IMR-90 (cell line): Measurements from ENCODE around the gene TMEM200A. TPM values are rescaled to one million over a fixed set of nuclear protein-coding genes. Genes with fewer than 3 reads are reported as not detected.

Experiments used
- ATAC-seq: fragments of 200-7000 bp; cut with Tn5 transposase; 2 replicates; pipeline ENCODE4 v1.9.1; 2020; ENCODE audit warnings: low read depth, mild to moderate bottlenecking, moderate library complexity
- BruUV-seq: library from RNA; stranded (reverse); fragments of 400-500 nt; replicated peaks from 2 replicates; lab custom pipeline; 2021; lab: Mats Ljungman, UMichigan
- CTCF ChIA-PET: fragments of 300-600 bp; formaldehyde crosslinking; extraction: SDS; loops from one replicate; lab custom pipeline; 2021; ENCODE audit warnings: antibody characterized with exemption; lab: Yijun Ruan, JAX
- POLR2A ChIA-PET: fragments of 300-600 bp; sonication (Branson Sonifier 250); formaldehyde crosslinking; loops from one replicate; lab custom pipeline; 2022; ENCODE audit warnings: antibody characterized with exemption; ENCODE audit not compliant: unreplicated experiment; lab: Charles Lee
- DNase-seq: peaks from one replicate; pipeline ENCODE4 v3.0.0; 2013
- H2AFZ ChIP-seq: replicated peaks from 2 replicates; pipeline ENCODE3; 2013; ENCODE audit warnings: low read length, mild to moderate bottlenecking; ENCODE audit not compliant: poor library complexity
- H2AK5ac ChIP-seq: 2 replicates; pipeline ENCODE4 v1.6.1; 2013; ENCODE audit warnings: low read depth, low read length, inconsistent platforms
- H2AK9ac ChIP-seq: replicated peaks from 2 replicates; pipeline ENCODE3; 2013; ENCODE audit warnings: mild to moderate bottlenecking, low read depth, low read length, moderate library complexity; ENCODE audit not compliant: poor library complexity
- H2BK120ac ChIP-seq: 2 replicates; pipeline ENCODE4 v1.6.1; 2013; ENCODE audit warnings: low read depth, low read length, inconsistent platforms
- H2BK15ac ChIP-seq: 3 replicates; pipeline ENCODE4 v1.6.1; 2013; ENCODE audit warnings: low read depth, low read length, inconsistent platforms
- H2BK20ac ChIP-seq: 2 replicates; pipeline ENCODE4 v1.6.1; 2013; ENCODE audit warnings: low read depth, mild to moderate bottlenecking, inconsistent platforms, low read length, moderate library complexity
- H2BK5ac ChIP-seq: 2 replicates; pipeline ENCODE4 v1.6.1; 2013; ENCODE audit warnings: mild to moderate bottlenecking, low read depth, low read length, inconsistent platforms; ENCODE audit not compliant: poor library complexity, severe bottlenecking
- H3K14ac ChIP-seq: replicated peaks from 2 replicates; pipeline ENCODE4 v1.6.1; 2013; ENCODE audit warnings: low read depth, low read length, inconsistent platforms
- H3K18ac ChIP-seq: 2 replicates; pipeline ENCODE4 v1.6.1; 2013; ENCODE audit warnings: low read depth, low read length, control low read depth
- H3K23ac ChIP-seq: 2 replicates; pipeline ENCODE4 v1.6.1; 2013; ENCODE audit warnings: low read depth, low read length, inconsistent platforms
- H3K27ac ChIP-seq: 2 replicates; pipeline ENCODE4 v1.5.1; 2013; ENCODE audit warnings: mild to moderate bottlenecking, control low read depth, low read length; ENCODE audit not compliant: insufficient read depth
- H3K27me3 ChIP-seq: 2 replicates; pipeline ENCODE4 v1.6.1; 2013; ENCODE audit warnings: low read length; ENCODE audit not compliant: control insufficient read depth, insufficient read depth
- H3K36me3 ChIP-seq: 2 replicates; pipeline ENCODE4 v1.6.1; 2013; ENCODE audit warnings: low read length, mixed read lengths; ENCODE audit not compliant: control insufficient read depth, insufficient read depth
- H3K4ac ChIP-seq: 2 replicates; pipeline ENCODE4 v1.6.1; 2013; ENCODE audit warnings: low read depth, low read length, inconsistent platforms
- H3K4me1 ChIP-seq: 2 replicates; pipeline ENCODE4 v1.6.1; 2013; ENCODE audit warnings: low read length, mixed read lengths; ENCODE audit not compliant: control insufficient read depth, insufficient read depth
- H3K4me2 ChIP-seq: 2 replicates; pipeline ENCODE4 v1.6.1; 2013; ENCODE audit warnings: low read depth, mild to moderate bottlenecking, control low read depth, low read length, moderate library complexity
- H3K4me3 ChIP-seq: 2 replicates; pipeline ENCODE4 v1.5.1; 2013; ENCODE audit warnings: low read depth, mild to moderate bottlenecking, control low read depth, low read length, moderate library complexity; ENCODE audit not compliant: insufficient read depth
- H3K56ac ChIP-seq: 2 replicates; pipeline ENCODE4 v1.6.1; 2013; ENCODE audit warnings: low read length, inconsistent platforms; ENCODE audit not compliant: insufficient read depth; ENCODE audit errors: extremely low read depth
- H3K79me1 ChIP-seq, 2 experiments: 2 replicates each; pipeline ENCODE4 v1.6.1; 2013; ENCODE audit warnings: low read length in 2 of 2, inconsistent platforms in 1 of 2, low read depth in 1 of 2
- H3K9ac ChIP-seq: 2 replicates; pipeline ENCODE4 v1.6.1; 2013; ENCODE audit warnings: low read depth, low read length, control low read depth
- H3K9me1 ChIP-seq: 2 replicates; pipeline ENCODE4 v1.6.1; 2013; ENCODE audit warnings: low read length, inconsistent platforms; ENCODE audit not compliant: insufficient read depth
- H3K9me3 ChIP-seq: 2 replicates; pipeline ENCODE4 v1.6.1; 2013; ENCODE audit warnings: low read length; ENCODE audit not compliant: control insufficient read depth, insufficient read depth
- H4K20me1 ChIP-seq: 2 replicates; pipeline ENCODE4 v1.6.1; 2013; ENCODE audit warnings: low read length, inconsistent platforms; ENCODE audit not compliant: insufficient read depth
- H4K5ac ChIP-seq: 2 replicates; pipeline ENCODE4 v1.6.1; 2013; ENCODE audit warnings: mild to moderate bottlenecking, low read depth, low read length, control low read depth
- H4K8ac ChIP-seq, 2 experiments: 2 replicates each; pipeline ENCODE4 v1.6.1; 2013; ENCODE audit warnings: low read depth in 2 of 2, low read length in 2 of 2, control low read depth in 1 of 2, inconsistent platforms in 1 of 2
- H4K91ac ChIP-seq: 2 replicates; pipeline ENCODE4 v1.6.1; 2013; ENCODE audit warnings: low read depth, low read length, inconsistent platforms; ENCODE audit not compliant: insufficient read depth
- BHLHE40 ChIP-seq: fragments of 150-350 bp; IDR thresholded peaks from 2 replicates; pipeline ENCODE4 v1.6.1; 2016; ENCODE audit warnings: mild to moderate bottlenecking, low read depth, low read length
- CEBPB ChIP-seq: IDR thresholded peaks from 2 replicates; pipeline ENCODE4 v1.6.1; 2012; ENCODE audit warnings: low read depth, low read length, improper control_type of control experiment
- CHD1 ChIP-seq: IDR thresholded peaks from 2 replicates; pipeline ENCODE4 v1.6.1; 2012; ENCODE audit warnings: low read depth, low read length, improper control_type of control experiment
- CTCF ChIP-seq: conservative IDR thresholded peaks from 2 replicates; pipeline ENCODE4 v1.5.1; 2012; ENCODE audit warnings: mild to moderate bottlenecking, low read depth, low read length, improper control_type of control experiment
- FOS ChIP-seq: fragments of 150-350 bp; IDR thresholded peaks from 2 replicates; pipeline ENCODE4 v1.6.1; 2016; ENCODE audit warnings: low read depth, low read length
- MAFK ChIP-seq: IDR thresholded peaks from 2 replicates; pipeline ENCODE4 v1.6.1; 2012; ENCODE audit warnings: low read depth, low read length, improper control_type of control experiment
- MAZ ChIP-seq: IDR thresholded peaks from 2 replicates; pipeline ENCODE4 v1.6.1; 2012; ENCODE audit warnings: low read depth, mild to moderate bottlenecking, low read length, improper control_type of control experiment, moderate library complexity, borderline replicate concordance
- NFE2L2 ChIP-seq: fragments of 150-350 bp; IDR thresholded peaks from 2 replicates; pipeline ENCODE4 v1.6.1; 2016; ENCODE audit warnings: low read depth, mild to moderate bottlenecking, low read length
- RAD21 ChIP-seq: IDR thresholded peaks from 2 replicates; pipeline ENCODE4 v1.6.1; 2012; ENCODE audit warnings: low read length, improper control_type of control experiment
- RCOR1 ChIP-seq: IDR thresholded peaks from 2 replicates; pipeline ENCODE4 v1.6.1; 2012; ENCODE audit warnings: mild to moderate bottlenecking, low read length, improper control_type of control experiment; ENCODE audit not compliant: insufficient replicate concordance
- RFX5 ChIP-seq: IDR thresholded peaks from 2 replicates; pipeline ENCODE4 v1.8.0; 2012; ENCODE audit warnings: low read depth, mild to moderate bottlenecking, low read length, moderate library complexity
- SMC3 ChIP-seq: fragments of 150-350 bp; IDR thresholded peaks from 2 replicates; pipeline ENCODE4 v1.6.1; 2016; ENCODE audit warnings: low read depth, mild to moderate bottlenecking, antibody characterized with exemption, low read length, moderate library complexity
- WGBS, 2 experiments: methylation state at CpG; one replicate each; pipeline versions ENCODE4 v1.1.5 to v1.1.7; 2013; ENCODE audit warnings: missing lambda C conversion rate in 2 of 2; ENCODE audit not compliant: insufficient read length in 1 of 2; ENCODE audit errors: extremely low coverage in 2 of 2; 5-methylcytosine and 5-hydroxymethylcytosine counted together
- dilution Hi-C: fragments of 300-500 bp; cut with HindIII; formaldehyde crosslinking; loops from one replicate; pipeline ENCODE4 v1.14.3; 2018; ENCODE audit warnings: low sequenced_read_pairs; ENCODE audit not compliant: unreplicated experiment
- in situ Hi-C: fragments of 300-500 bp; cut with MboI; formaldehyde crosslinking; loops from 3 replicates; pipeline ENCODE4 v1.14.3; 2019; ENCODE audit warnings: low sequenced_read_pairs, inconsistent platforms, mixed read lengths
- intact Hi-C: fragments of 100-400 bp; cut with micrococcal nuclease; formaldehyde crosslinking; loops from 2 replicates; pipeline ENCODE4 v1.10.0; 2022
- polyA plus RNA-seq, 3 experiments: library from polyadenylated mRNA; depleted of rRNA; stranded (reverse); fragments of >200 nt; gene quantifications; 2 replicates each; pipeline ENCODE4 v1.2.3, GENCODE V29; 2012; ENCODE audit warnings: low replicate concordance in 1 of 3
- total RNA-seq: library from RNA; depleted of rRNA; stranded (reverse); fragments of >200 nt; gene quantifications from 2 replicates; pipeline ENCODE4 v1.2.3, GENCODE V29; 2012
- TF ChIP-seq, protein P1 (sequence below): fragments of 150-350 bp; IDR thresholded peaks from 2 replicates; pipeline ENCODE4 v1.6.1; 2017; ENCODE audit warnings: mild to moderate bottlenecking, antibody characterized with exemption, low read length, low read depth

Gene TMEM200A
- total and polyA plus RNA-seq, 2 of the 4 experiments (the other 2 are of a cell fraction): 22.8 to 37.1 TPM

DNA sequence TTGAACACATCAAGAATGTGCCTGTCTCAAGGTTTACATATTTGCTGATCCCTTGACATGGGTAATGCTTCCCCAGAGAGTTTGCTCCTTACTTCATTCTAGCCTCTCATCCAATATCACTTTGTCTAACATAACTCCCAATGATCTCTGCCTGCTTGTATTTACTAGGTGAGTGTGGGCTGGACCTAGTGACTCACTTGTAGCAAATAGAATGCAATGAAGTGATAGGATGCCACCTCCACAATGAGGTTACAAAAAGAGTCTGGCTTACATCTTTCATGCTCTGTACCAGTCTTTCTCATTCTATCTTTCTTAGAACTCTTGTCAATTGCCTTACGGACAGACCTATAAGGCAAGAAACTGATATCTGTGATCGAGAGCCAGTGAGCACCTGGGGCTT, 44.9 kb upstream of the TMEM200A start:
- dilution Hi-C loops: no loop called here
- DNase-seq: peak; percentile 10
- BruUV-seq: no TSS peak
- no peak overlapping the region for H2BK120ac ChIP-seq
- H3K14ac ChIP-seq: no peak overlapping the region
- no peak overlapping the region for H4K8ac ChIP-seq
- no peaks in the 10 kb centered on the region for H3K9me1 ChIP-seq
- no peak overlapping the region for H3K56ac ChIP-seq
- H3K18ac ChIP-seq: no peak overlapping the region
- in situ Hi-C loops: loop anchor here (5.0 kb wide), 1 partner anchor 381 kb away; no protein-coding TSS in a partner anchor
- ATAC-seq: peak; percentile 16; the same call in 1 of the 2 replicates
- ChIA-PET CTCF (no interaction called here), POLR2A (no interaction called here)
- no peak overlapping the region for H2AK5ac ChIP-seq
- WGBS, 2 experiments: 80% methylated on average over 1 of the region's 2 CpGs; no CpG with 5 or more reads in 1 of the 2 experiments
- no peak overlapping the region for H2AK9ac ChIP-seq
- H4K20me1 ChIP-seq: no peaks in the 10 kb centered on the region
- H2BK15ac ChIP-seq: 0 out of 3 replicates have a peak overlapping the region, but pooled peaks have one; percentile 6
- TF ChIP-seq FOS (no peak), RAD21 (no peak), CTCF (no peak), MAFK (no peak), CEBPB (no peak), RCOR1 (no peak), MAZ (no peak), CHD1 (no peak), SMC3 (no peak), NFE2L2 (no peak), BHLHE40 (no peak), RFX5 (no peak)
- TF ChIP-seq, protein P1, sequence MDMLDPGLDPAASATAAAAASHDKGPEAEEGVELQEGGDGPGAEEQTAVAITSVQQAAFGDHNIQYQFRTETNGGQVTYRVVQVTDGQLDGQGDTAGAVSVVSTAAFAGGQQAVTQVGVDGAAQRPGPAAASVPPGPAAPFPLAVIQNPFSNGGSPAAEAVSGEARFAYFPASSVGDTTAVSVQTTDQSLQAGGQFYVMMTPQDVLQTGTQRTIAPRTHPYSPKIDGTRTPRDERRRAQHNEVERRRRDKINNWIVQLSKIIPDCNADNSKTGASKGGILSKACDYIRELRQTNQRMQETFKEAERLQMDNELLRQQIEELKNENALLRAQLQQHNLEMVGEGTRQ: no peak
- H3K23ac ChIP-seq: no peak overlapping the region
- no peaks in the 10 kb centered on the region for H3K9me3 ChIP-seq
- H3K4ac ChIP-seq: no peak overlapping the region
- peak overlapping the region; percentile 6; the same call in 1 of the 2 replicates for H2BK20ac ChIP-seq
- no peak overlapping the region for H4K5ac ChIP-seq
- no peak overlapping the region for H2BK5ac ChIP-seq
- no peaks in the 10 kb centered on the region for H3K36me3 ChIP-seq
- H3K4me1 ChIP-seq: no peaks in the 10 kb centered on the region
- H4K91ac ChIP-seq: no peak overlapping the region
- H3K79me1 ChIP-seq: no peaks in the 10 kb centered on the region; a peak in 1 of 4 replicates
- H3K9ac ChIP-seq: no peak overlapping the region
- no peak overlapping the region for H2AFZ ChIP-seq
- intact Hi-C loops: loop anchor here (5.0 to 10.0 kb wide), 2 partner anchors 106 to 844 kb away; no protein-coding TSS in a partner anchor
- H3K4me2 ChIP-seq: no peak overlapping the region
- no peaks in the 10 kb centered on the region; the same call in 1 of the 2 replicates for H3K27me3 ChIP-seq
- no peak overlapping the region for H3K27ac ChIP-seq
- no peak overlapping the region for H3K4me3 ChIP-seq
